HG02870 (cell line): ENCODE measurements around the gene FLRT3.
A peak's percentile ranks its signal among the peaks of the same experiment; 100 is the strongest.

Experiments
- ATAC-seq: cut with Tn5 transposase; IDR thresholded peaks from one replicate; pipeline ENCODE4 v1.9.1; 2021; ENCODE audit warnings: mild to moderate bottlenecking, moderate library complexity; ENCODE audit not compliant: unreplicated experiment

The FLRT3 gene

DNA sequence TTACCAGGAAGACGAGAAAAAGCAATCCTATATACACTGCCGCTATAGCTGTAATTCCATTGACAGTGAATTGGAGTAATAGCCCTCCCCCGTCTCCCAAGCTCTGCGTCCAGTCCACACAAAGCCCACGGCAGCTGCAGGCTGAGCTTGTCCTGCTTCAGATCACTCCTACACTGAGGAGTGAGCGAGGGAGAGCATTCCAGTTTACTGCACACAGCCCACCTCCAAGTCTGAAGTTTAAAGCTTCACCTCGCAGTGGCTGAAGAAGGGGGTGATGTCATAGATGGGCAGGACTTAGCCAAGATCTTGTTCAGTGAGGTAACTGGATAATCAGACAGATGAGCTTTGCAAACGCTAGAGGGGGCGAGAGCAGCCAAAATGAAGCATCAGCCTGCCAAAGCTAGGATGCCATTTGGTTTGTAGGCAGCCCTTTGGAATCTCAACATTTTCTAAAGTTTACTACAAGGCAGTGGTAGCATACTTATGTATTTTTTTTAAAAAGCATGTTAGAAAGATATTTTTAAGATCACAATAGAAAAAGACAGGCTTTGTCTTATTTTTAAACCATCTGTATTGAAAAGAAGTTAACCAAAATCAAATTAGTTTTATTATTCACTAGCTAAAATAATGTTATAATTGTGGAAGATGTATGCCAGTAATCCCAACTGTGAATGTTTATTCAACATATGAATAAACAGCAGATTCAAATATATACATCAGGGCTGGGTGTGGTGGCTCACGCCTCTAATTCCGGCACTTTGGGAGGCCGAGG lies at the start of gene FLRT3:
Gene FLRT3, minus strand, starts transcription at position 213 of the 772 bp plus-strand sequence. CDS start 10,106 bp downstream, outside the sequence.
- peak; percentile 97 for ATAC-seq

DNA sequence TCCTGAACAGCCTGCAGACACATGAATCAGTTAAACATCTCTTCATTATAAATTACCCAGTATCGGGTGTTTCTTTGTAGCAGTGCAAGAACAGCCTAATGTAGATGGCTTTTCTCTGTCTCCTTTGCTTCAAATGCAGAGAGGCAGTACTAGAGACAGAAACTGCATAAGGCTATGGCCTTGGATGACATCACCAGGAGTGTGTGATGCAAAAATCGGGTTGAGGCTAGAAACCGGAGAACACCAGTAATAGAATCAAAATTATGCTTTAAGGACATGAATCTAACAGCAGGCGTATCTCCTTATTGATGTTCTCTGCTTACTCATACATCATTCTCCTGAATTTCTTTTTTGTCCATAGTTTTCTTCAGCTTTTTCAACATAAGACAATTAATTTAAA lies 49.3 kb upstream of the FLRT3 start:
- no peak for ATAC-seq

GRCh38 chr20:14385176-14385740 lies 47.8 kb upstream of the FLRT3 start:
- no peak for ATAC-seq

DNA sequence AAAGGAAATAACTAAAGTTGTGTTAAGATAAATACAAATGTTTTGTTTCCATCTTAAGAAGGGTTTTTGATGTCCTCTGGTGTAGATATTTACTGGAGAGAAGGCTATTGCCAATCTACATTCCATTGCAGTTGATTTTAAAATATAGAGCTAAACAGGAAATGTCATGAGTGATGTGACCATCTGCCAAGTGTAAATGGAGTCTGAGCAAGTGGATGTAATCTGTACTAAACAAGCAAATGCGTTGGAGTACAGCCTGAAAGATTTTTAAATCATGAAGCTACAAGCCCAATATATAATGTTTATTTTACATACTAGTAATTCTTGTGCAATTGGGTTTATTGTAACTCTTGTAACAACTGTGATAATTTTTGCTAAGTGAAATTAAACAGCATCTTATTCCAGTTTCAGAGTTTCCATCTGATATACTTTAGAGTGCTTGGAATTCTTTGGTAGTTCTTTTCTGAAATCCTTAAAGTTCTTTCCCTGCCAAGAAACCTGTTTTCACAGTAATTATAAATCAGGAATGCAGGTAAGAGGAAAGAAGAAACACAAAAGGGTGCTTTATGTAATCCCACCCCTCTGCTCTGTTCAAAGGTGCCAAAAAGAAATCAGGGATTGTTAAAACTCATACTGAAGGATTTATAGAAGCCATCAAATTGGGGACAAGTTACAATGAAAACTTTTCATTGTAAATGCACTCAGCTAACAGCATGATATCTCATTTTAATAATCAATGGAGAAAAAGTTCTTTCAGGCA lies 47.2 kb upstream of the FLRT3 start:
- ATAC-seq = no peak

DNA sequence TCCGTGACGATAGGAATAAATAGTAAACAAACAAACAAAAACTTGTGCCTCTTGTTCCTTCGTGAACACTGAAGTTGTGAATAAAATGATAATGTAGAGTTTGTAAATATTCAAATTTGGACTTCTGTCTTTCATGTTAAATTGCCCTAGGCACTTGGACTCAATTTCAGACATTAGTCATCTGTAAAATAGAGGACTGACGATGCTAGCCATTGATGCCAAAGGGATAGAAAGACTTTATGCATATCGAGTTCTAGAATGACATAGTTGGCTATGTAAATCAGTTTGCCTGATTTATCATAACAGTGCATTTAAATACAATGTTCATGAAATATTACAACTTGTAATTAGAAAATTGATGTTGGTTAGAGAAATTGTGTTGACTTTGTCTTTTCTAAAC lies 45.9 kb upstream of the FLRT3 start:
- ATAC-seq = no peak

- ATAC-seq = no peak
These were observed 40.9 kb upstream of the FLRT3 start for GRCh38 chr20:14378326-14378725.

DNA sequence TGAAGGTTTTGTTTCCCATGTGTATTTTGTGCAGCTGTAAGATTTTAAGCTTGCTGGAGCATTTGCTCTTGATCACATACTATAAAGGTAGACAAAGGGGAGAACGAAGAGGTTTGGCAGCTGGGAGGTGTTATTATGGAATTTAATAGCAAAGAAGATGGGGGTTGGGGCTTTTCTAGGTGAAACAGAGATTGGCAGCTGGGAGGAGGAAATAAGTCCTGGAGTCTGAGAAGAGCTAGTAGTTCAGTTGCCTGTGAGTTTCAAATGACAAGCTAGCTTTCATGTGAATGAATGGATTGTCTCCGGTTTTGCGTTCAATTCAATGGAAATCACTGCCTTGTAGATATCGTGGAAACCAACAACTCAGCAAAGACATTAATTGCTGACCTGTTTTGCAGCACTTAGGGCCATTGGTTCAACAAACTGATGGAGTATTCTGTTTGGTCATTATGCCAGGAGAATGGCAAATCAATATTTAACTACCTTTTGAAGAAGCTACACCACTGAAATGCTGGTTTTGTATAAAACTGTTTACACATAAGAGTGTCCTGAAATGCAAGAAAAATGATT lies 38.1 kb upstream of the FLRT3 start:
- ATAC-seq = no peak

DNA sequence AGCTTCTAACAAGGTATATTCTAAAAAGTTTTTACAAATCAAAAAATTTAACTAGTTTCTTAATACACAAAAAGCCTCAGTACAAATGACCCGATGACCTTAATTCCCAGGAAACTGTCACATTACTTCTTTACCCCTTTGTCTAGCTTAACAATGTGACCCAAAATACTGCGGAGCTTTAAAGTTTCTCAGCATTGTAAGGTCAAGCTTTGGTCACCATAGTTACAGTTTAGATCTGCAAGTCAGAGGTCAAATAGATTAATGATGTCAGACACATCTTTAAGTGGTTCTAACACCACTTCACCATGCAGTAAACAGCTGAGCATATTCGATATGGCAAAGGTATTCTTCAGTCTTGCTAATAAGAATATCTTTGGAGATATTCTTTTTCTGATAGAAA lies 36.8 kb upstream of the FLRT3 start:
- no peak for ATAC-seq

DNA sequence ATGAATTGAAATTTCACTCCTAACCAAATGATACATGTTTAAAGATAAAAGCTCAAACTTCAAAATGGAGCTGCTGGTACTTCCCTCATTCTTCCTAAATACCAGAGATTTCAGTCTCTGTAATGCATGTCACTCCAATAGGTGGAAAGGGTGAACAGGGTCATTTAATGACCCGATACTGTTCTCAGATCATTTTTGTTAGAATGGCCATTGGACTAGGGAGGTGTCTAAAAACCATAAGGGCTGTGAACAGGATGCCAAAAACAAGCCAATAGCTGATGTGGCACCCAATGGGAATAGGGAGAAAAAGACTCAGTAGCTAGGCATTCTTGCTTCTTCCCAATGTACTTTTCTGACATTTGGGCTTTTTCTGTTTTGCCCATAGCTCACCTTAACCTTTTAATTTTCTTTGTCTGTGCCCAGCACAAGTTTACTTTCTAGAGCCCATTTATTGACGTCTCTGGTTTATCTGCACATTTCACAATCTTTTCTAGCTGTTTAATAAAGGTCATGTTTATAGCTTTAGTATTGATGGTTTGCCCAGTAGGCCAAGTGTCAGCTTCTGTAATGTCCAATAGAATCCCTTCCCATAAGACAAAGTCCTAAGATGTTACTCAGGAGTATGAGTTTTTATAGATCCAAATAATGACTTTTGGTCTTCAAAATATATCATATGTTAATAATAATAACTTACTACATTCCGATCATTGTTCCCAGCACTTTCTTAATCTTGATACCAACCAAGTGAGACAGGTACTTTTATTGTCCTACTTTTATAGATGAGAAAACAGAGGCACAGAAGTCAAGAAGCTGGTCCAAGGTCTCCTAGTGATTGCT lies 24.3 kb upstream of the FLRT3 start:
- no peak for ATAC-seq

DNA sequence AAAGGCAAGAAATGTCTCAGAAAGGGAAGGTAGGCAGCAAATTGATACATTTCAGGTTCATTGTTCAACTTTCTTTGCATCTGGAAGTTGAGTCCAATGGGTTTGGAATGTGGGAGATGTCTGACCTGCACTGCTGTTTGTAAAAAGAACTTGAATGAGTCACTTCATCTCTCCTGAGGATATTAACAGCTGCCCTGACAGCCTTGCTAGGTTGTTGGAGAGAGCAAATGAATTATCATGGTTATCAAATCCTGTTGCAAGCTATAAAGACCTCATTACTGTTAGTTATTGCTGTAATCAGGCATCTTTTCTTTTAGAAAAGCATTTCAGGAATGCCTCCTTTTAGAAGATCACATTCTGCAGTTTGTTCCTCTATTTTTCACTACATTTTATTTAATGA lies 23.0 kb upstream of the FLRT3 start:
- no peak for ATAC-seq

DNA sequence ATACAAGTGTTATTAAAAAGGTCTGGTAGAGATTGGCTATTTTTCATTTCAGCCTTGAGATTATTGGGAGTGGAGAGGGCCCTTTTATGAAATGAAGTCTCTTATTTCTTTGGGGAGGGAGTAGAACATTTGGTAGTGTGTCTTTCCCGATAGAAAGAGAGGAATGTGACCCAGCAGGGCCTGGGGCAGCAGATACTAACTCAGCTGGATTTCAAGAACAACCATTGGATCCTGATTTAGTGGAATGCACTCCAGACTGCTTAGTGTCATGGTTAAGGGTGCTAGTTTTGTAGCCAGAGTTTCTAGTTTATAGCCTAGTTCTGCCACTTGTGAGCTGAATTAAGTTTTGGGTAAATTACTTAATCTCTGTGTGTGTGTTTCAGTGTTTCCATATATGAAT lies 18.4 kb upstream of the FLRT3 start:
- no peak for ATAC-seq

DNA sequence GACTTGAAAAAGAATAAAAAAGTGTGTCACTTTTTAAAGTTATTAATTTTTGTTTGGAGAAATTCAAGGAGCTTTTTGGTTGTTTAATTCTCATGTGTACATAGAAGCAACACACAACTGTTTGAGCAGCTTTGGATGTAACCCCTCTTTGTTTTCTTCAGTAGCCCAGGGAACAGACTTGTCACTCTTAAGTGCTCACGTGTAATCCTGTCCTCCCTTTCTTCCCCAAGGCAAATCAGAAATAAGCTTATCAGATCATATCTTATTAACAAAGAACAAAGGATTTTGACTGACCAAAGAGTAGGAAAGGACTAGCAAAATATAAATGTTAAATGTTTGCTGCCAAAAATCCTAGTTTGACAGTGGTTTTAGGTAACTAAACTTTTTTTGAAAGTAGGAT lies 7.3 kb upstream of the FLRT3 start:
- ATAC-seq = no peak

GRCh38 chr20:14343491-14344065 lies 6.2 kb upstream of the FLRT3 start:
- no peak for ATAC-seq

DNA sequence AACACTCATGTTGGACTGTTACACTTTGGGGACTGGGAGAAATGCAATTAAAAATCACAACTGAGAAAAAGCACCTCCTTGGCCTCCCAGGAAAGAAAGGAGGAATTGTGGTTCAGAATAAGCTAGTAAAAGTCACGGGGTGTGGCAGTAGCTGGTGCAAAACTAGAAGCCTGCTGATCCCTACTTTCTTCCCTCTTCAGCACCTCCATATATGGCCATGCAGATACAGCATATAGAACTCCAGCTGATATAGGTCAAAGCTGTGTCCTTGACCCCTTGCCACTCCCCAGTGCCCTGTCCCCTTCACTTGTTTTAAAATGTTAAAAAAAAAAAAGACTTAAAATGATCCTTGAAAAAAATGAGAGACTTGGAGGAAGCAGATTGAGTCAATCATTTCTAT lies 5.5 kb upstream of the FLRT3 start:
- no peak for ATAC-seq

DNA sequence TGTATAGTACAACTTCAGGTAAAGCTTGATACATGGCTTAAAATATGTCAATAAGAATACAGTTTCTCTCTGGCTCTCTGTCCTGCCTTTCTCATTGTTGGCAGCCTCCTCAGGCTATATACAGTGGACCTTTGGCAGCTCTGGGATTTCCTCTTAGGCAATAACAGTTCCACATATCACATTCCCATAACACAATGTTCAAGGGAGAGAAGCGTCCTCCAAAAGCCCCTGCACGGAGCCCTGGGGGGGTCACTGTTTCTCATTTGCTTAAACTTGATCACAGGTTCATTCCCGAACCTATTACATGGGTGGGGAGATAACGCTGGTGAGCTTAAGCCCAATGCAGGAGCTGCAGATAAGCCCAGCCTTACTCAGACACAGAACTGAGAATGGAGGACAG lies 4.4 kb upstream of the FLRT3 start:
- ATAC-seq = no peak

DNA sequence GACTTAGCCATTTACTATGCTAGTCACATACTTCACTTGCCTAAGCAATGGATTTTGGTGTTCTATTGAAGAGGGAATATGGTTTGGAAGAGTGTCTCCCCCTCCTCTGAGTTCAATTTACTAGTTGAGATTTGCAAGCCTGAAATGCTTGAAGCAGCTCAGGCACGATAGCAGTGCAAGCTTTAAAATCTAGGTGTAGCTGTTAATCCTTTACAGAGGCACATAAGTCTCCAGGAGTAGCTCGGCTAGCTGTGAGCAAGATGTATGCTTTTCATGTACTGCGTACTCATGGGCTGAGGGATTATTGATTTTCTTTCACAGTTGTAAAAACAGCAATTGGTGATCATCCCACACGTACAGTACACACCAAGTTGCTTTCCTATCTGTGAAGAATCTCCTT lies 726 bp downstream of the FLRT3 start:
- ATAC-seq = no peak

GRCh38 chr20:14335052-14335451 lies 2.4 kb downstream of the FLRT3 start:
- no peak for ATAC-seq

DNA sequence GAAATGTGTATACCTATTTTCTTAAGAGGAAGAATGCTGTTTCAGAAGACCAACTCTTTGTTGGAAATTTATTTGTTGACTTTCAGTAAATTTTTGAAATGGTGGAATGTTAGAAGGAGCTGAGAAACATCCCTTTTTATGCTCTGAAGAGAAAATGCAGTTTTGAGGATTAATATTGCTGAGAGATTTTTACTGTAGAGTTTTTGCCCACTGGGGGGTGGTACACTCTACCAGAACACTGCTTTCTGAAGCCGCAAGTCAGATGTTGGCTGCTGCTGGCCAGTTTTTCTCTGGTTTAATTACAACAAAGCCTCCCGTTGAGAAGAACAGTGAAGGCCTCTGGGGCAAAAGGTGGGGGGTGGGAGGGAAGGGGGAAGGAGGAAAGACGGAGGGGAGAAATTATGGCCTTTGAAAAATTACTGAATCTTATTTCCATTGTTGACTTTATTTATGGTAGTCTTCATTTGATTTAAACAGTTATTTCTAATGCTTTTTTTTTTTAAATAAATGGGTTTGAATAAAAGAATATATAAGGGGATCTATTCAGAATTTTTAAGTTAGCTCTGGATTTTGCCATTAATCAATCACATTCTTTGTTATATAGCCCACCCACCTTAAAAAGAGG lies 3.0 kb downstream of the FLRT3 start:
- ATAC-seq = no peak

GRCh38 chr20:14333721-14334120 lies 3.7 kb downstream of the FLRT3 start:
- no peak for ATAC-seq

- no peak for ATAC-seq
These were observed 4.5 kb downstream of the FLRT3 start for GRCh38 chr20:14332866-14333265.
